Tibial nerve (tissue), 4 donors: ENCODE measurements around the gene KCNQ1. TPM values are rescaled to one million over a fixed set of nuclear protein-coding genes. Genes with fewer than 3 reads are reported as not detected.

Experiments
- DNase-seq, 2 donors: peaks; one replicate each; pipeline ENCODE4 v3.0.0-alpha.2; 2019; ENCODE audit warnings: low spot score in 2 of 2
- H3K27ac ChIP-seq, 4 donors: fragments of 200-600 bp; sonication (generic) in 3 of 4; one replicate each; pipeline ENCODE4 v1.5.1; 2017 to 2019; ENCODE audit warnings: mild to moderate bottlenecking in 1 of 4
- H3K27me3 ChIP-seq, 2 donors: fragments of 200-600 bp; sonication (generic) in 1 of 2; one replicate each; pipeline versions ENCODE4 v1.5.1 to v1.6.0; 2017 to 2019
- H3K36me3 ChIP-seq, 3 donors: fragments of 200-600 bp; sonication (generic); one replicate each; pipeline ENCODE4 v1.5.1; 2018 to 2019
- H3K4me1 ChIP-seq, 4 donors: fragments of 200-600 bp; sonication (generic) in 3 of 4; one replicate each; pipeline ENCODE4 v1.5.1; 2017 to 2019
- H3K4me3 ChIP-seq, 4 donors: fragments of 200-600 bp; sonication (generic) in 3 of 4; one replicate each; pipeline ENCODE4 v1.5.1; 2017 to 2019; ENCODE audit warnings: mild to moderate bottlenecking in 1 of 4, moderate library complexity in 1 of 4
- H3K9me3 ChIP-seq, 4 donors: fragments of 200-600 bp; sonication (generic) in 3 of 4; one replicate each; pipeline ENCODE4 v1.5.1; 2017 to 2019
- EP300 ChIP-seq, 2 donors: sonication (generic); formaldehyde crosslinking; IDR thresholded peaks; one replicate each; pipeline ENCODE4 v1.6.1; 2017; ENCODE audit warnings: antibody characterized with exemption in 2 of 2, mild to moderate bottlenecking in 1 of 2
- POLR2A ChIP-seq, 2 donors: fragments of 450-650 bp; IDR thresholded peaks; one replicate each; pipeline ENCODE4 v1.6.1; 2017; ENCODE audit warnings: antibody characterized with exemption in 2 of 2, mild to moderate bottlenecking in 2 of 2, moderate library complexity in 2 of 2
- WGBS, 2 donors: methylation state at CpG; one replicate each; pipeline ENCODE4 v1.1.5; 2018; 5-methylcytosine and 5-hydroxymethylcytosine counted together
- total RNA-seq, 4 donors: library from RNA; depleted of rRNA; stranded (reverse); fragments of >200 nt; gene quantifications; one replicate each; pipeline ENCODE4 v1.1.0, GENCODE V29; 2016
- TF ChIP-seq, protein P1 (sequence below), 5 experiments: fragments of 200-600 bp in 3 of 5; fragments of 450-650 bp in 2 of 5; sonication (generic) in 3 of 5; IDR thresholded peaks; one replicate each; pipeline ENCODE4 v1.5.1; 2016 to 2019; ENCODE audit warnings: antibody characterized with exemption in 5 of 5, mild to moderate bottlenecking in 3 of 5, moderate library complexity in 2 of 5

The KCNQ1 gene
- total RNA-seq, 4 donors from 2014 or later: 3.5 to 11.4 (median 7.5) TPM

- H3K27ac ChIP-seq: no peak overlapping the region
- no peaks in the 10 kb centered on the region for H3K27me3 ChIP-seq
- TF ChIP-seq, protein P1, sequence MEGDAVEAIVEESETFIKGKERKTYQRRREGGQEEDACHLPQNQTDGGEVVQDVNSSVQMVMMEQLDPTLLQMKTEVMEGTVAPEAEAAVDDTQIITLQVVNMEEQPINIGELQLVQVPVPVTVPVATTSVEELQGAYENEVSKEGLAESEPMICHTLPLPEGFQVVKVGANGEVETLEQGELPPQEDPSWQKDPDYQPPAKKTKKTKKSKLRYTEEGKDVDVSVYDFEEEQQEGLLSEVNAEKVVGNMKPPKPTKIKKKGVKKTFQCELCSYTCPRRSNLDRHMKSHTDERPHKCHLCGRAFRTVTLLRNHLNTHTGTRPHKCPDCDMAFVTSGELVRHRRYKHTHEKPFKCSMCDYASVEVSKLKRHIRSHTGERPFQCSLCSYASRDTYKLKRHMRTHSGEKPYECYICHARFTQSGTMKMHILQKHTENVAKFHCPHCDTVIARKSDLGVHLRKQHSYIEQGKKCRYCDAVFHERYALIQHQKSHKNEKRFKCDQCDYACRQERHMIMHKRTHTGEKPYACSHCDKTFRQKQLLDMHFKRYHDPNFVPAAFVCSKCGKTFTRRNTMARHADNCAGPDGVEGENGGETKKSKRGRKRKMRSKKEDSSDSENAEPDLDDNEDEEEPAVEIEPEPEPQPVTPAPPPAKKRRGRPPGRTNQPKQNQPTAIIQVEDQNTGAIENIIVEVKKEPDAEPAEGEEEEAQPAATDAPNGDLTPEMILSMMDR (IDR thresholded peaks at IDR 0.05): no peak
- TF ChIP-seq EP300 (IDR thresholded peaks at IDR 0.05): no peak
- TF ChIP-seq POLR2A (IDR thresholded peaks at IDR 0.05): no peak
- H3K4me3 ChIP-seq: no peak overlapping the region
- H3K36me3 ChIP-seq: no peaks in the 10 kb centered on the region
- no peak for DNase-seq
- peaks cover 0 to 27% (median 5%) of the 10 kb centered on the region in 4 donors for H3K4me1 ChIP-seq
- 98 to 99% methylated on average over 6 of the region's 6 CpGs for WGBS, 2 donors
- H3K9me3 ChIP-seq: peaks cover 0 to 5% (median 0%) of the 10 kb centered on the region in 4 donors
Measured at GRCh38 chr11:2711161-2711560, 266.4 kb downstream of the KCNQ1 start.

DNA sequence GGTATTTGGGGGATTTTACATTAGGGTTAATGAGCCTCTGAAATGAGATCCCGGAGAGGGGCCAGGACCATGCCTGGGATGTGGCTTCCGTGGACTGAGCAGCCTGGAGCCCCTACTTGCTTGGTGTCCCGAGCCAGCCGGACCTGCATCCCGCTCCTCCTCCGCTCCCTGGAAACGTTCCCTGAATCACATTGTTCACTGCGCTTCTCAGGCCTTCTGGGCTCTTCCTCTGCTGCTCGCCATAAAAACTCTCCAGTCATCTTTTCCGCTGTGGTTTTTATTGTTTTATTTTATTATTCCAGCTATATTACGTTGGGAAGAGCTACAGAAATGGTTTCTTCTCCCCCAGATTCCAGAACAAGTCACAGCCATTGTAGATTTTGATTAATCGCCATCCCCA lies 268.3 kb downstream of the KCNQ1 start:
- no peaks in the 10 kb centered on the region for H3K27me3 ChIP-seq
- DNase-seq: no peak
- peaks cover 0 to 35% (median 5%) of the 10 kb centered on the region in 4 donors for H3K4me1 ChIP-seq
- H3K36me3 ChIP-seq: no peaks in the 10 kb centered on the region
- TF ChIP-seq, protein P1 (IDR thresholded peaks at IDR 0.05): no peak
- no peak for TF ChIP-seq EP300 (IDR thresholded peaks at IDR 0.05)
- no peak for TF ChIP-seq POLR2A (IDR thresholded peaks at IDR 0.05)
- no peak overlapping the region for H3K4me3 ChIP-seq
- no peak overlapping the region for H3K27ac ChIP-seq
- peaks cover 0 to 5% (median 0%) of the 10 kb centered on the region in 4 donors for H3K9me3 ChIP-seq
- 76 to 80% methylated on average over 12 of the region's 12 CpGs for WGBS, 2 donors

DNA sequence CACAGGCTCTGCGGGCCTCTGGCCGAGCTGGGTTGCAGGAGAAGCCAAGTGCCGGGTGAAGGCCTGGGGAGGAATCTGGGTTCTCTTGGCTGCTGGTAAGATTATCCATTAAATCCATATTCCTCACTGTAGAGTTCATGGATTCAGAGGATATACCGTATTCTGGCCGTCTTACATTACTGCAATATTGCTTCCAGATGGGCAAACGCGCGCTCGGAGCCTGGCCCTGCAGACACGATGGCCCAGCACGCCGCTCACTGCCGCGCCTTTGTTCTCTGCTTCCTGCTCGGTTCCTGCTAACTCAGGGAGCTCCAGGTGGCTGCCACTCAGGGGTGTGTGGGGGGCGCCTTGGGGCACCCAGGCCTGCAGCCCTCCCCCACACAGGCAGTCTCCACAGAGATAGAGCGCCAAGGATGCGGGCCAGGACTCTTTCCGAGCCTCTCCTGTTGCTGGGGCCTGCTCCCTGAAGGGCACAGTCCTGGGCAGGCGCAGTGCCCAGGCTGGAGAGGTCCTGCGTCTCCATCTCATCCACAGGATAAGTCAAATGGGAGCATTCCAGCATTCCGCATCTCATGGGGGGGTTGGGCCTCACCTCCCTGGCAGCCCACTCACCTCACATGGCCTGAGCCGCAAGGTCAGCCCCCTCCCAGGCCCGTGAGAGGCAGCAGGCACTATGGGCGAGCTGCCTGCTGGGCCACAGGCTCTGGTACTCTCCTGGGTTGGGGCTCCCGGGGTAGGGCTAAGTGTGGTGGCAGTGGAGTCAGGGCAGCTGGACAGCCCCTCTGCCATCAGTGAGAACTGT lies 269.1 kb downstream of the KCNQ1 start:
- TF ChIP-seq, protein P1 (IDR thresholded peaks at IDR 0.05): no peak
- TF ChIP-seq POLR2A (IDR thresholded peaks at IDR 0.05) (no peak), EP300 (IDR thresholded peaks at IDR 0.05) (no peak)
- WGBS, 2 donors: 83 to 92% methylated on average over 21 to 26 of the region's 26 CpGs
- no peak overlapping the region for H3K27ac ChIP-seq
- no peaks in the 10 kb centered on the region for H3K27me3 ChIP-seq
- no peak for DNase-seq
- H3K4me1 ChIP-seq: peaks cover 0 to 27% (median 0%) of the 10 kb centered on the region in 4 donors
- H3K36me3 ChIP-seq: no peaks in the 10 kb centered on the region
- H3K4me3 ChIP-seq: no peak overlapping the region
- peaks cover 0 to 5% (median 0%) of the 10 kb centered on the region in 4 donors for H3K9me3 ChIP-seq

- no peak for DNase-seq
- Histone ChIP-seq H3K4me1 (peaks cover 0 to 23% (median 0%) of the 10 kb centered on the region in 4 donors), H3K4me3 (no peak overlapping the region), H3K27ac (no peak overlapping the region), H3K9me3 (peaks cover 0 to 5% (median 0%) of the 10 kb centered on the region in 4 donors), H3K27me3 (no peaks in the 10 kb centered on the region), H3K36me3 (no peaks in the 10 kb centered on the region)
- TF ChIP-seq, protein P1 (IDR thresholded peaks at IDR 0.05): no peak
- no peak for TF ChIP-seq POLR2A (IDR thresholded peaks at IDR 0.05)
- no peak for TF ChIP-seq EP300 (IDR thresholded peaks at IDR 0.05)
- 96% methylated on average over 9 of the region's 9 CpGs for WGBS, 2 donors
Measured at GRCh38 chr11:2714463-2714800, 269.6 kb downstream of the KCNQ1 start.

- no peak overlapping the region for H3K27ac ChIP-seq
- peaks cover 0 to 23% (median 0%) of the 10 kb centered on the region in 4 donors for H3K4me1 ChIP-seq
- WGBS, 2 donors: 90 to 91% methylated on average over 1 to 6 of the region's 7 CpGs
- TF ChIP-seq POLR2A (IDR thresholded peaks at IDR 0.05): no peak
- TF ChIP-seq, protein P1 (IDR thresholded peaks at IDR 0.05): no peak
- no peak for TF ChIP-seq EP300 (IDR thresholded peaks at IDR 0.05)
- peaks cover 0 to 5% (median 0%) of the 10 kb centered on the region in 4 donors for H3K9me3 ChIP-seq
- H3K27me3 ChIP-seq: no peaks in the 10 kb centered on the region
- no peak for DNase-seq
- no peak overlapping the region for H3K4me3 ChIP-seq
- H3K36me3 ChIP-seq: no peaks in the 10 kb centered on the region
Measured at GRCh38 chr11:2714871-2715270, 270.1 kb downstream of the KCNQ1 start.
